Right lobe of liver (tissue), 6 donors: ENCODE data around the gene CREBBP. TPM values are rescaled to one million over a fixed set of nuclear protein-coding genes. Genes with fewer than 3 reads are reported as not detected.

ENCODE experiments used
- ATAC-seq, 4 donors: fragments of 200-7000 bp; cut with Tn5 transposase; one replicate each; pipeline ENCODE4 v1.9.1; 2020; ENCODE audit warnings: mild to moderate bottlenecking in 4 of 4, moderate library complexity in 4 of 4
- DNase-seq, 3 donors: peaks; one replicate each; pipeline ENCODE4 v3.0.0-alpha.2; 2020
- H3K27ac ChIP-seq, 3 donors: fragments of 200-600 bp; one replicate each; pipeline ENCODE4 v1.8.0; 2022
- H3K27me3 ChIP-seq, 2 donors: fragments of 200-600 bp; one replicate each; pipeline ENCODE4 v1.8.0; 2022
- H3K36me3 ChIP-seq, 4 donors: fragments of 200-600 bp; sonication (generic) in 1 of 4; one replicate each; pipeline versions ENCODE4 v1.5.1 to v1.8.0; 2017 to 2022; ENCODE audit warnings: control low read depth in 1 of 4
- H3K4me1 ChIP-seq, 4 donors: fragments of 200-600 bp; sonication (generic) in 1 of 4; one replicate each; pipeline versions ENCODE4 v1.5.1 to v1.8.0; 2017 to 2022; ENCODE audit warnings: control low read depth in 1 of 4
- H3K4me3 ChIP-seq, 3 donors: fragments of 200-600 bp; one replicate each; pipeline ENCODE4 v1.8.0; 2022
- H3K9me3 ChIP-seq, 4 donors: fragments of 200-600 bp; sonication (generic) in 1 of 4; one replicate each; pipeline versions ENCODE4 v1.5.1 to v1.8.0; 2017 to 2022; ENCODE audit warnings: control low read depth in 1 of 4
- CTCF ChIP-seq, 4 donors: fragments of 200-600 bp in 3 of 4; fragments of 450-650 bp in 1 of 4; IDR thresholded peaks; one replicate each; pipeline versions ENCODE4 v1.5.1 to v1.8.0; 2016 to 2022; ENCODE audit warnings: antibody characterized with exemption in 4 of 4, mild to moderate bottlenecking in 2 of 4
- POLR2A ChIP-seq: fragments of 450-650 bp; IDR thresholded peaks from one replicate; pipeline ENCODE4 v1.6.1; 2017; ENCODE audit warnings: antibody characterized with exemption, mild to moderate bottlenecking
- WGBS: methylation state at CpG from one replicate; pipeline ENCODE4 v1.1.6; 2018; ENCODE audit warnings: low coverage, low lambda C conversion rate; ENCODE audit not compliant: insufficient coverage; ENCODE audit errors: missing lambda C conversion rate; 5-methylcytosine and 5-hydroxymethylcytosine counted together
- intact Hi-C, 2 donors: fragments of 100-400 bp; cut with DNase I; formaldehyde crosslinking; loops; one replicate each; pipeline versions ENCODE4 v1.11.2 to v1.14.1; 2022
- total RNA-seq, 6 experiments: library from RNA; depleted of rRNA in 2 of 6; stranded (reverse); fragments of >200 nt in 2 of 6; fragmentation: NEBNext Ultra II Directional in 3 of 6; extraction: Animal tissue kit (Norgen Biotek cat#: 25700) in 3 of 6; gene quantifications; one replicate each; pipeline versions ENCODE4 v1.1.0 to v1.2.4, GENCODE V29; 2016 to 2023
- donor health status: DM: no; HTN: yes; CAD: no.
- donor health status: DM: no; HTN: no; CAD: no.
- donor health status: DM: no; HTN: no; CAD: no.
- donor health status: DM: no; HTN: yes; CAD: no.
- donor health status: DM: no; HTN: yes; CAD: no.

The CREBBP gene
- total RNA-seq, 6 experiments from 2014 or later, result 18.1 to 39.8 (median 29.2) TPM

GRCh38 chr16:3799354-3799753, 81.2 kb downstream of the CREBBP start:
- TF ChIP-seq CTCF (IDR thresholded peaks at IDR 0.05) (no peak), POLR2A (no peak)
- intact Hi-C loops, result no loop called here
- H3K27me3 ChIP-seq, result no peaks in the 10 kb centered on the region
- H3K4me1 ChIP-seq, result peaks cover 0 to 19% (median 8%) of the 10 kb centered on the region in 4 donors
- DNase-seq, result no peak
- no peak overlapping the region for H3K27ac ChIP-seq
- 56% methylated on average over 1 of the region's 1 CpG for WGBS
- no peak for ATAC-seq
- no peak overlapping the region for H3K4me3 ChIP-seq
- H3K9me3 ChIP-seq, result no peaks in the 10 kb centered on the region
- H3K36me3 ChIP-seq, result no peaks in the 10 kb centered on the region

GRCh38 chr16:3798838-3799237, 81.7 kb downstream of the CREBBP start:
- DNase-seq (no peak), ATAC-seq (no peak)
- intact Hi-C loops, result no loop called here
- TF ChIP-seq CTCF (IDR thresholded peaks at IDR 0.05) (no peak), POLR2A (no peak)
- H3K4me3 ChIP-seq, result no peak overlapping the region
- peaks cover 0 to 18% (median 7%) of the 10 kb centered on the region in 4 donors for H3K4me1 ChIP-seq
- no peak overlapping the region for H3K27ac ChIP-seq
- H3K27me3 ChIP-seq, result no peaks in the 10 kb centered on the region
- no peaks in the 10 kb centered on the region for H3K36me3 ChIP-seq
- 85% methylated on average over 8 of the region's 8 CpGs for WGBS
- no peaks in the 10 kb centered on the region for H3K9me3 ChIP-seq

GRCh38 chr16:3797904-3798811, 82.4 kb downstream of the CREBBP start:
- intact Hi-C loops, result no loop called here
- TF ChIP-seq CTCF (IDR thresholded peaks at IDR 0.05) (no peak), POLR2A (no peak)
- DNase-seq (no peak), ATAC-seq (peak in 3 of 4 donors; percentile 36 to 62 (median 59))
- 28% methylated on average over 10 of the region's 10 CpGs for WGBS
- peaks cover 0 to 2% (median under 1%) of the 10 kb centered on the region in 4 donors for H3K36me3 ChIP-seq
- H3K4me3 ChIP-seq, result no peak overlapping the region
- no peaks in the 10 kb centered on the region for H3K27me3 ChIP-seq
- no peaks in the 10 kb centered on the region for H3K9me3 ChIP-seq
- no peak overlapping the region for H3K27ac ChIP-seq
- peaks cover 0 to 18% (median 7%) of the 10 kb centered on the region in 4 donors for H3K4me1 ChIP-seq

- H3K9me3 ChIP-seq, result no peaks in the 10 kb centered on the region
- no peaks in the 10 kb centered on the region for H3K27me3 ChIP-seq
- DNase-seq (no peak), ATAC-seq (no peak)
- H3K4me3 ChIP-seq, result no peak overlapping the region
- H3K4me1 ChIP-seq, result peaks cover 0 to 18% (median 8%) of the 10 kb centered on the region in 4 donors
- 27% methylated on average over 1 of the region's 1 CpG for WGBS
- H3K27ac ChIP-seq, result no peak overlapping the region
- H3K36me3 ChIP-seq, result peaks cover 0 to 9% (median 3%) of the 10 kb centered on the region in 4 donors
- TF ChIP-seq CTCF (IDR thresholded peaks at IDR 0.05) (no peak), POLR2A (no peak)
- intact Hi-C loops, result no loop called here
Measured at GRCh38 chr16:3797473-3797872, 83.0 kb downstream of the CREBBP start.
